Fibroblast of mammary gland (primary cell): ENCODE results near the gene CAMK1D.

Source experiments
- DNase-seq: peaks from one replicate; pipeline ENCODE4 v3.0.0-alpha.2; 2010; ENCODE audit warnings: low read depth
- H3K4me3 ChIP-seq: 2 replicates; pipeline ENCODE4 v1.5.1; 2011; ENCODE audit warnings: low read depth, mild to moderate bottlenecking, low read length, moderate library complexity; ENCODE audit not compliant: control insufficient read depth
- TF ChIP-seq, protein P1 (sequence below): conservative IDR thresholded peaks from 2 replicates; pipeline ENCODE4 v1.5.1; 2011; ENCODE audit warnings: low read depth, low read length, inconsistent platforms; ENCODE audit not compliant: control insufficient read depth, insufficient read depth

CAMK1D gene

DNA sequence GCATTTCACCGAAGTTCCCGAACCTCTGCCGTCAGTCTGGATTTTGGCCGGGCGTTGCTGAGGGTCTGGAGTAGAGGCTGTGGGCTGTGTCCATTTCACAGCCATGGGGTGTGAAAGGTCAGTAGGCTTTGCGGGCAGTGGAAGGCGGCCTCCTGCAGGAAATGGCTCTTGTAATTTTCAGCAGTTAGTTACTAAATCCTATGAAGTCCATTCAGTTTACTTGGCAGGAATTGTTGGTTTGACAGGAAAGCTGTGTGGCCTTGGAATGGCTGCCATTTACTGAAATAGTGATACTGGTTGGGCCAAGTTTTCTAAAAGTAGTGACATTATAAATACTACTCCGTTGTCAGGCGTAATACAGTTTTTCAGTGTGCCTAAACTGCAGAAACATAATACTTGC is 348.4 kb downstream of the CAMK1D start:
- no peak overlapping the region for H3K4me3 ChIP-seq
- TF ChIP-seq, protein P1, sequence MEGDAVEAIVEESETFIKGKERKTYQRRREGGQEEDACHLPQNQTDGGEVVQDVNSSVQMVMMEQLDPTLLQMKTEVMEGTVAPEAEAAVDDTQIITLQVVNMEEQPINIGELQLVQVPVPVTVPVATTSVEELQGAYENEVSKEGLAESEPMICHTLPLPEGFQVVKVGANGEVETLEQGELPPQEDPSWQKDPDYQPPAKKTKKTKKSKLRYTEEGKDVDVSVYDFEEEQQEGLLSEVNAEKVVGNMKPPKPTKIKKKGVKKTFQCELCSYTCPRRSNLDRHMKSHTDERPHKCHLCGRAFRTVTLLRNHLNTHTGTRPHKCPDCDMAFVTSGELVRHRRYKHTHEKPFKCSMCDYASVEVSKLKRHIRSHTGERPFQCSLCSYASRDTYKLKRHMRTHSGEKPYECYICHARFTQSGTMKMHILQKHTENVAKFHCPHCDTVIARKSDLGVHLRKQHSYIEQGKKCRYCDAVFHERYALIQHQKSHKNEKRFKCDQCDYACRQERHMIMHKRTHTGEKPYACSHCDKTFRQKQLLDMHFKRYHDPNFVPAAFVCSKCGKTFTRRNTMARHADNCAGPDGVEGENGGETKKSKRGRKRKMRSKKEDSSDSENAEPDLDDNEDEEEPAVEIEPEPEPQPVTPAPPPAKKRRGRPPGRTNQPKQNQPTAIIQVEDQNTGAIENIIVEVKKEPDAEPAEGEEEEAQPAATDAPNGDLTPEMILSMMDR: no peak
- DNase-seq: no peak

- TF ChIP-seq, protein P1: no peak
- H3K4me3 ChIP-seq: no peak overlapping the region
- DNase-seq: peak; percentile 63
Measured at GRCh38 chr10:12699258-12699700, 349.9 kb downstream of the CAMK1D start.

DNA sequence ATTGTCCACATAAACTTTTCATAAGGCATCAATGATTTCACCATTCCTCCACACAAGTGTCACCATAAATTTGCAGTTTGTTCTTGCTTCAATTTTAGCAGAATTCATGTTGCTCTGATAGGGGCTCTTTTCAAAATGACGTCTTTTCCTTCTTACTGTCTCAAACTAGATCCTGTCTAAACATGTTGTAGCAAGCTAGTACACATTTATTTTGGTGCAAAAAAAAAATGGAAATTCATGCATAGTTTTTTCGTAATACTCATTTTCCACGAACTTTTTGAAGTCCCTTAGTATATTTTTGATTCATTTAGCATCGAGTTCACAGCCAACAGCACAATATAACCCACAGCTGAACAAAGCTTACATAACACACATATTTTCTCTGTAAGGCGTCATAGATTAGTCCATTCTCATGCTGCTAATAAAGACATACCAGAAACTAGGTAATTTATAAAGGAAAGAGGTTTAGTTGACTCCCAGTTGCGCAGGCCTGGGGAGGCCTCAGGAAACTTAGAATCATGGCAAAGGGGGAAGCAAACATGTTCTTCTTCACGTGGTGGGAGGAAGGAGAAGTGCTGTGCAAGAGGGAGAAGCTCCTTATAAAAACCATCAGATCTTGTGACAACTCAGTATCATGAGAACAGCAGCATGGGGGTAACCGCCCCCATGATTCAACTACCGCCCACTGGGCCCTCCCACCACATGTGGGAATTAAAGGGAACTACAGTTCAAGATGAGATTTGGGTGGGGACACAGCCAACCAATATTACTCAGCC is 350.6 kb downstream of the CAMK1D start:
- DNase-seq: peak; percentile 27
- no peak overlapping the region for H3K4me3 ChIP-seq
- TF ChIP-seq, protein P1: no peak

DNA sequence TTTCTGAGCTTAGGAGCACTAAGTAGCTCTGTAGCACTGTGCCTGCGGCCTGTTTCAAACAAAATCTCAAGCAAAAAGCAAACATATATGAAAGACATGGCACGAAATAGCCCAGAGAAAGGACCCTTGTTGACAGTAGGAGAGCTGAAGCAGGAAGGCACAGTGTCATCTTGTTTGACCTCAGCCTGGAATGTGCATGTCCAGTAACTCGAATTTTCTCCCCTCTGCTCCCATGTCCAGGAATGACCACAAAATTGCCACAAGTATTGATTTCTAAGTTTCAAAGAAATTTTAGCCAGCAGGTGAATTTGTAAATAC is 351.2 kb downstream of the CAMK1D start:
- no peak for DNase-seq
- H3K4me3 ChIP-seq: no peak overlapping the region
- TF ChIP-seq, protein P1: no peak

- TF ChIP-seq, protein P1: no peak
Measured at GRCh38 chr10:12701696-12702095, 352.3 kb downstream of the CAMK1D start.

GRCh38 chr10:12702215-12702770 is 352.9 kb downstream of the CAMK1D start:
- H3K4me3 ChIP-seq: no peak overlapping the region
- no peak for DNase-seq
- TF ChIP-seq, protein P1: no peak

More at GRCh38 chr10:12701696-12702095, 352.3 kb downstream of the CAMK1D start:
- no peak for DNase-seq
- no peak overlapping the region for H3K4me3 ChIP-seq
